K562 (cell line): ENCODE results near the gene SPRR2A. TPM values are rescaled to one million over a fixed set of nuclear protein-coding genes. Genes with fewer than 3 reads are reported as not detected.

Experiments used
- ZBTB40 ChIP-seq, 2 experiments: fragments of 450-650 bp in 1 of 2; sonication (generic) in 1 of 2; formaldehyde crosslinking in 1 of 2; IDR thresholded peaks; 2 replicates each; pipeline versions ENCODE4 v1.7.1 to v1.9.0; 2016 to 2022; ENCODE audit warnings: inconsistent platforms in 1 of 2, mild to moderate bottlenecking in 1 of 2, missing genetic modification reagents in 1 of 2
- polyA plus RNA-seq, 8 experiments: library from polyadenylated mRNA; depleted of rRNA in 4 of 8; stranded (reverse) in 5 of 8; unstranded in 3 of 8; fragments of >200 nt; fragmentation: Nextera tagmentation in 2 of 8; fragmentation: Illumina TruSeq in 1 of 8; extraction: Ambion mirVana in 2 of 8; extraction: Trizol in 1 of 8; gene quantifications; 2 replicates each; pipeline versions ENCODE4 v1.2.1 to v1.2.3, GENCODE V29; 2011 to 2014; ENCODE audit warnings: inconsistent platforms in 1 of 8, missing spikeins in 1 of 8
- total RNA-seq, 7 experiments: library from RNA; depleted of rRNA in 6 of 7; stranded (reverse); fragments of >200 nt in 6 of 7; fragmentation: Illumina TruSeq in 2 of 7; extraction: Trizol in 2 of 7; gene quantifications; 2 replicates each; pipeline versions ENCODE4 v1.2.1 to v1.2.3, GENCODE V29; 2011 to 2021; ENCODE audit warnings: low replicate concordance in 1 of 7

Gene SPRR2A
- total and polyA plus RNA-seq, 9 of the 15 experiments (the other 6 are each of a cell fraction or from before 2014, with no cell fraction given): 0.17 TPM; not detected in 8

- TF ChIP-seq ZBTB40 (IDR thresholded peaks at IDR 0.05): no peak
- TF ChIP-seq ZBTB40 (CRISPR knock-in tag; IDR thresholded peaks at IDR 0.05): no peak
Measured at GRCh38 chr1:153035211-153035610, 22.1 kb downstream of the SPRR2A start (continued).
